GM12878 (cell line): ENCODE measurements around the gene DBNL. TPM values are rescaled to one million over a fixed set of nuclear protein-coding genes. Genes with fewer than 3 reads are reported as not detected.

ENCODE experiments used
- ATAC-seq: fragments of 200-7000 bp; cut with Tn5 transposase; 3 replicates; pipeline ENCODE4 v1.9.1; 2020; ENCODE audit warnings: mild to moderate bottlenecking, moderate library complexity
- BruUV-seq: library from RNA; stranded (reverse); fragments of 400-500 nt; replicated peaks from 2 replicates; lab custom pipeline; 2021; lab: Mats Ljungman, UMichigan
- CTCF ChIA-PET: fragments of 300-600 bp; sonication (Branson Sonifier 250); formaldehyde crosslinking; extraction: SDS; loops from one replicate; lab custom pipeline; 2021; ENCODE audit warnings: inconsistent platforms; lab: Yijun Ruan, JAX
- POLR2A ChIA-PET: fragments of 350-600 bp; formaldehyde crosslinking; extraction: SDS; loops from one replicate; lab custom pipeline; 2021; ENCODE audit warnings: inconsistent platforms; lab: Charles Lee
- RAD21 ChIA-PET: fragments of 300-600 bp; sonication (Branson Sonifier 250); formaldehyde crosslinking; loops from one replicate; lab custom pipeline; 2023; ENCODE audit warnings: antibody characterized with exemption; ENCODE audit not compliant: unreplicated experiment; lab: Charles Lee
- SMC1A ChIA-PET: fragments of 300-600 bp; sonication (Branson Sonifier 250); formaldehyde crosslinking; loops from one replicate; lab custom pipeline; 2023; ENCODE audit not compliant: unreplicated experiment, uncharacterized antibody; lab: Charles Lee
- DNase-seq: peaks from one replicate; pipeline ENCODE4 v3.0.0-alpha.2; 2011; ENCODE audit warnings: low read depth, low spot score
- FAIRE-seq: peaks from 3 replicates; lab custom pipeline; 2011; peaks lifted over from hg19 to GRCh38; lab: Jason Lieb, UNC
- H2AFZ ChIP-seq: 2 replicates; pipeline ENCODE4 v1.6.0; 2011; ENCODE audit warnings: low read depth, low read length, control low read depth; ENCODE audit not compliant: control insufficient read depth
- H3K27ac ChIP-seq: 2 replicates; pipeline ENCODE4 v1.5.1; 2011; ENCODE audit warnings: control low read depth; ENCODE audit not compliant: control insufficient read depth, insufficient read depth
- H3K27me3 ChIP-seq, 2 experiments: replicated peaks in 1 of 2; 2 replicates each; pipeline versions ENCODE4 v1.6.0 to v1.6.1; 2011; ENCODE audit warnings: low read length in 1 of 2; ENCODE audit not compliant: control insufficient read depth in 2 of 2, insufficient read depth in 2 of 2
- H3K36me3 ChIP-seq, 2 experiments: 2 replicates each; pipeline ENCODE4 v1.5.1; 2011; ENCODE audit warnings: low read length in 1 of 2; ENCODE audit not compliant: control insufficient read depth in 2 of 2, insufficient read depth in 2 of 2
- H3K4me1 ChIP-seq: 2 replicates; pipeline ENCODE4 v1.6.1; 2011; ENCODE audit warnings: mild to moderate bottlenecking, low read length, moderate library complexity, mixed read lengths; ENCODE audit not compliant: control insufficient read depth, insufficient read depth
- H3K4me2 ChIP-seq: 2 replicates; pipeline ENCODE4 v1.6.0; 2011; ENCODE audit warnings: control low read depth; ENCODE audit not compliant: control insufficient read depth, insufficient read depth
- H3K4me3 ChIP-seq: fragments of 200-600 bp; sonication (generic); 2 replicates; pipeline ENCODE4 v1.5.1; 2016
- H3K79me2 ChIP-seq: 2 replicates; pipeline ENCODE4 v1.6.0; 2011; ENCODE audit warnings: low read length; ENCODE audit not compliant: control insufficient read depth, insufficient read depth
- H3K9ac ChIP-seq: 2 replicates; pipeline ENCODE4 v1.8.0; 2011; ENCODE audit warnings: low read length, control low read depth, mixed read lengths; ENCODE audit not compliant: control insufficient read depth, insufficient read depth
- H3K9me3 ChIP-seq: replicated peaks from 3 replicates; pipeline ENCODE4 v1.5.1; 2011; ENCODE audit warnings: mild to moderate bottlenecking, low read length; ENCODE audit not compliant: control insufficient read depth, insufficient read depth
- H4K20me1 ChIP-seq: 2 replicates; pipeline ENCODE4 v1.6.0; 2011; ENCODE audit not compliant: control insufficient read depth, insufficient read depth
- ATF3 ChIP-seq: IDR thresholded peaks from 2 replicates; pipeline ENCODE4 v1.6.1; 2011; ENCODE audit warnings: low read depth, mild to moderate bottlenecking, low read length, moderate library complexity, borderline replicate concordance; ENCODE audit errors: extremely low read depth
- BMI1 ChIP-seq: fragments of 450-650 bp; IDR thresholded peaks from 2 replicates; pipeline ENCODE4 v1.6.1; 2016; ENCODE audit warnings: mild to moderate bottlenecking, moderate library complexity, borderline replicate concordance
- EED ChIP-seq: sonication (generic); IDR thresholded peaks from 2 replicates; pipeline ENCODE4 v1.6.1; 2016; ENCODE audit warnings: antibody characterized with exemption, low read depth
- KLF5 ChIP-seq: fragments of 450-650 bp; IDR thresholded peaks from 2 replicates; pipeline ENCODE4 v1.6.1; 2014; ENCODE audit warnings: mild to moderate bottlenecking; ENCODE audit not compliant: partially characterized antibody
- NFXL1 ChIP-seq: fragments of 450-650 bp; IDR thresholded peaks from 2 replicates; pipeline ENCODE4 v1.6.1; 2017; ENCODE audit warnings: antibody characterized with exemption, mild to moderate bottlenecking, borderline replicate concordance
- NKRF ChIP-seq: fragments of 450-650 bp; conservative IDR thresholded peaks from 2 replicates; pipeline ENCODE4 v1.6.1; 2017; ENCODE audit warnings: mild to moderate bottlenecking, moderate library complexity
- NRF1 ChIP-seq: conservative IDR thresholded peaks from 2 replicates; pipeline ENCODE4 v1.6.1; 2011; ENCODE audit warnings: mild to moderate bottlenecking, low read depth, low read length, improper control_type of control experiment
- PAX5 ChIP-seq: IDR thresholded peaks from 2 replicates; pipeline ENCODE4 v1.6.1; 2011; ENCODE audit warnings: low read depth, low read length, borderline replicate concordance
- PBX3 ChIP-seq: IDR thresholded peaks from 2 replicates; pipeline ENCODE4 v1.6.1; 2011; ENCODE audit warnings: mild to moderate bottlenecking, low read depth, low read length, moderate library complexity; ENCODE audit not compliant: insufficient replicate concordance
- POLR2AphosphoS5 ChIP-seq: IDR thresholded peaks from 2 replicates; pipeline ENCODE4 v1.6.1; 2011; ENCODE audit warnings: mild to moderate bottlenecking, low read length, inconsistent platforms
- SREBF1 ChIP-seq: IDR thresholded peaks from 2 replicates; pipeline ENCODE4 v1.6.1; 2012; ENCODE audit warnings: mild to moderate bottlenecking, low read length
- USF1 ChIP-seq: IDR thresholded peaks from 2 replicates; pipeline ENCODE4 v1.6.1; 2011; ENCODE audit warnings: borderline replicate concordance, low read depth, mild to moderate bottlenecking, moderate library complexity, mixed read lengths, low read length; ENCODE audit not compliant: insufficient read depth; ENCODE audit errors: extremely low read length
- WRNIP1 ChIP-seq: IDR thresholded peaks from 2 replicates; pipeline ENCODE4 v1.6.1; 2011; ENCODE audit warnings: low read depth, low read length, improper control_type of control experiment, borderline replicate concordance
- ZBTB33 ChIP-seq: fragments of 450-650 bp; IDR thresholded peaks from 2 replicates; pipeline ENCODE4 v1.6.1; 2017; ENCODE audit warnings: mild to moderate bottlenecking
- ZNF622 ChIP-seq: fragments of 450-650 bp; IDR thresholded peaks from 2 replicates; pipeline ENCODE4 v1.6.1; 2017; ENCODE audit warnings: mild to moderate bottlenecking, inconsistent platforms
- WGBS: methylation state at CpG from one replicate; pipeline ENCODE4 v1.1.6; 2016; ENCODE audit warnings: low lambda C conversion rate; ENCODE audit not compliant: insufficient replicate concordance, insufficient coverage; ENCODE audit errors: missing lambda C conversion rate; 5-methylcytosine and 5-hydroxymethylcytosine counted together
- in situ Hi-C: fragments of 300-500 bp; cut with MboI; formaldehyde crosslinking; loops from 9 replicates; pipeline ENCODE4 v1.14.3; 2018; ENCODE audit warnings: mixed read lengths
- intact Hi-C: fragments of 100-400 bp; cut with micrococcal nuclease; formaldehyde crosslinking; loops from one replicate; pipeline ENCODE4 v1.14.2; 2022; ENCODE audit not compliant: unreplicated experiment
- polyA plus RNA-seq, 11 experiments: library from polyadenylated mRNA; depleted of rRNA in 4 of 11; unstranded in 6 of 11; stranded (reverse) in 5 of 11; fragments of >200 nt; fragmentation: Nextera tagmentation in 4 of 11; fragmentation: Illumina TruSeq in 1 of 11; extraction: Ambion mirVana in 4 of 11; extraction: Trizol in 1 of 11; gene quantifications; 1 replicate in 1 of 11; 2 replicates in 10 of 11; pipeline versions ENCODE4 v1.2.1 to v1.2.3, GENCODE V29; 2011 to 2016; ENCODE audit warnings: inconsistent platforms in 2 of 11, missing spikeins in 2 of 11, low read depth in 1 of 11
- total RNA-seq, 4 experiments: library from RNA; depleted of rRNA in 3 of 4; stranded (reverse); fragments of >200 nt in 3 of 4; fragmentation: Illumina TruSeq in 1 of 4; extraction: Trizol in 1 of 4; gene quantifications; 2 replicates each; pipeline versions ENCODE4 v1.2.1 to v1.2.3, GENCODE V29; 2013 to 2021

The DBNL gene
- total and polyA plus RNA-seq, 10 of the 15 experiments (the other 5 are each of a cell fraction or from before 2014, with no cell fraction given), result 4.1 to 179 (median 84.3) TPM

- H3K4me3 ChIP-seq, result no peak overlapping the region
- BruUV-seq, result no TSS peak
Observed at GRCh38 chr7:44101303-44101965, 56.9 kb downstream of the DBNL start.

More at GRCh38 chr7:44101303-44101965, 56.9 kb downstream of the DBNL start:
- H3K4me1 ChIP-seq, result peaks cover 13% of the 10 kb centered on the region
- intact Hi-C loops (no loop called here), in situ Hi-C loops (no loop called here)
- no peak for FAIRE-seq
- CTCF ChIA-PET, result interaction anchor here (1.3 kb wide), 1 partner anchor 95 kb away, joined by 3 read pairs; no protein-coding TSS in a partner anchor
- H4K20me1 ChIP-seq, result no peaks in the 10 kb centered on the region
- no peaks in the 10 kb centered on the region for H3K79me2 ChIP-seq
- SMC1A ChIA-PET, result no interaction called here
- WGBS, result 29% methylated on average over 3 of the region's 3 CpGs
- no peak for DNase-seq
- POLR2A ChIA-PET, result interaction anchor here (0.9 kb wide), 1 partner anchor 57 kb away, joined by 3 read pairs; the partner anchor contains the start of gene DBNL
- H3K9me3 ChIP-seq, result no peaks in the 10 kb centered on the region
- H3K4me2 ChIP-seq, result no peak overlapping the region
- TF ChIP-seq WRNIP1, result no peak
- TF ChIP-seq NKRF, result no peak
- no peak for TF ChIP-seq KLF5
- no peak for TF ChIP-seq SREBF1
- TF ChIP-seq USF1, result no peak
- no peak for TF ChIP-seq NRF1
- no peak for TF ChIP-seq ATF3
- no peak for TF ChIP-seq ZNF622
- no peak for TF ChIP-seq POLR2AphosphoS5
- TF ChIP-seq ZBTB33, result no peak
- no peak for TF ChIP-seq PAX5
- TF ChIP-seq NFXL1, result no peak
- TF ChIP-seq PBX3, result no peak
- no peak for TF ChIP-seq EED
- no peak for TF ChIP-seq BMI1
- no peak overlapping the region for H2AFZ ChIP-seq
- no peak overlapping the region for H3K9ac ChIP-seq
- RAD21 ChIA-PET, result no interaction called here
- H3K36me3 ChIP-seq, result no peaks in the 10 kb centered on the region
- ATAC-seq, result no peak
- H3K27me3 ChIP-seq, result peaks cover 11 to 15% of the 10 kb centered on the region in 2 experiments
- no peak overlapping the region for H3K27ac ChIP-seq
